Omental fat pad (tissue), 4 donors: Measurements from ENCODE around the gene GABRR1. TPM values are rescaled to one million over a fixed set of nuclear protein-coding genes. Genes with fewer than 3 reads are reported as not detected.

ENCODE experiments used
- ATAC-seq: fragments of 150-250 bp; one replicate; pipeline ENCODE4 v1.9.1; 2016; ENCODE audit warnings: mild to moderate bottlenecking, moderate library complexity; ENCODE audit not compliant: low FRiP score
- DNase-seq: peaks from one replicate; pipeline ENCODE4 v3.0.0-alpha.2; 2019; ENCODE audit warnings: low spot score
- total RNA-seq, 4 donors: library from RNA; depleted of rRNA; stranded (reverse); fragments of >200 nt; gene quantifications; one replicate each; pipeline ENCODE4 v1.1.0, GENCODE V29; 2016
- TF ChIP-seq, protein P1 (sequence below), 3 donors: fragments of 450-650 bp; IDR thresholded peaks; one replicate each; pipeline ENCODE4 v1.5.1; 2016 to 2017; ENCODE audit warnings: antibody characterized with exemption in 3 of 3, mild to moderate bottlenecking in 3 of 3, moderate library complexity in 2 of 3

GABRR1 gene
- total RNA-seq, result not detected

DNA sequence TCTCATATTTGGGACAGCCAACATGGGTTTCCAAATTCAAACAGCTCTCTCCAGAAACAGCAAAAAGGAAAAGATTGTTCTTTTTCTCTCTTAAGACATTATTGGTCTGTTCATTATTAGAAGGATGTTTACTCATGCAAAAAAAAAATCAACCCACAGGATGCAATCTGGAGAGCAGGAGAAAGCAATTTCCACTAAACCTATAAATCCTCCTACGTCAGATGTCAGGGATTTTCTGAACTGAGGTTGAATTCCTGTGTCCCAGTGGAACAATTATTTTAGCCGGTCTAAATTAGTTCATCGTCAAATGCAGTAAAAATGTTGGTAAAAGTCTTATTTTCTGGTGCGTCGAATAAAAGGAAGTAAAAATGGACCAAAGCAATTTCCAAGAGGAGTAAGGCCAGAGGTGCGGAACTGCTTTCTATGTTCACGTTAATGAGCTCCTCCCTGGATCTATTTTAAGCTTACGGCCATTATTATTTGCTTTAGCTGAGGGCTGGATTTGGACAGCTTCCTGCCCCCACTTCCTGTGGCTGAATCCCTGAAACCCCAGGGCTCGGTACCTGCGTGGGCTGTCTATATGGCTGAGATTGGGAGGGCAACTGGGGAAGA, at the start of gene GABRR1:
Gene GABRR1 (minus strand): TSS at position 60 of the 612 bp plus-strand sequence. CDS start 36 bp downstream, at position 24.
- TF ChIP-seq, protein P1, sequence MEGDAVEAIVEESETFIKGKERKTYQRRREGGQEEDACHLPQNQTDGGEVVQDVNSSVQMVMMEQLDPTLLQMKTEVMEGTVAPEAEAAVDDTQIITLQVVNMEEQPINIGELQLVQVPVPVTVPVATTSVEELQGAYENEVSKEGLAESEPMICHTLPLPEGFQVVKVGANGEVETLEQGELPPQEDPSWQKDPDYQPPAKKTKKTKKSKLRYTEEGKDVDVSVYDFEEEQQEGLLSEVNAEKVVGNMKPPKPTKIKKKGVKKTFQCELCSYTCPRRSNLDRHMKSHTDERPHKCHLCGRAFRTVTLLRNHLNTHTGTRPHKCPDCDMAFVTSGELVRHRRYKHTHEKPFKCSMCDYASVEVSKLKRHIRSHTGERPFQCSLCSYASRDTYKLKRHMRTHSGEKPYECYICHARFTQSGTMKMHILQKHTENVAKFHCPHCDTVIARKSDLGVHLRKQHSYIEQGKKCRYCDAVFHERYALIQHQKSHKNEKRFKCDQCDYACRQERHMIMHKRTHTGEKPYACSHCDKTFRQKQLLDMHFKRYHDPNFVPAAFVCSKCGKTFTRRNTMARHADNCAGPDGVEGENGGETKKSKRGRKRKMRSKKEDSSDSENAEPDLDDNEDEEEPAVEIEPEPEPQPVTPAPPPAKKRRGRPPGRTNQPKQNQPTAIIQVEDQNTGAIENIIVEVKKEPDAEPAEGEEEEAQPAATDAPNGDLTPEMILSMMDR (IDR thresholded peaks at IDR 0.05), result no peak
- no peak for DNase-seq
- ATAC-seq, result no peak

DNA sequence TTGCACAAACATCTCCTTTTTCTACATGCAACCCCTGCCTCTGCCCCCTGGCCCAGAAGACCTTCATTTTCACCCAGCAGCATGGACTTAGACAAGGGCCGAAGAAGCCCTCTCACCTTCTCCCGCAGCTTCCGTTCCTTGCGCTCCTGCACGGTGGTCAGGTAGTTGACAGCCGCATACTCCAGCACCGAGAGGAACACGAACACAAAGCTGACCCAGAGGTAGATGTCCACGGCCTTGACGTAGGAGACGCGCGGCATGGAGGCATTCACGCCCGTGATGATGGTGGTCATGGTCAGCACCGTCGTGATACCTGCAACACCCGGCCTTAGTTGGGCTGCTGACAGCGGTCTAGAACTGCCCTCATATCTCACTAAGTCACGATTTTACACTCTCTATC, 47.1 kb upstream of the GABRR1 start:
- ATAC-seq (no peak), DNase-seq (no peak)
- TF ChIP-seq, protein P1 (IDR thresholded peaks at IDR 0.05), result no peak

DNA sequence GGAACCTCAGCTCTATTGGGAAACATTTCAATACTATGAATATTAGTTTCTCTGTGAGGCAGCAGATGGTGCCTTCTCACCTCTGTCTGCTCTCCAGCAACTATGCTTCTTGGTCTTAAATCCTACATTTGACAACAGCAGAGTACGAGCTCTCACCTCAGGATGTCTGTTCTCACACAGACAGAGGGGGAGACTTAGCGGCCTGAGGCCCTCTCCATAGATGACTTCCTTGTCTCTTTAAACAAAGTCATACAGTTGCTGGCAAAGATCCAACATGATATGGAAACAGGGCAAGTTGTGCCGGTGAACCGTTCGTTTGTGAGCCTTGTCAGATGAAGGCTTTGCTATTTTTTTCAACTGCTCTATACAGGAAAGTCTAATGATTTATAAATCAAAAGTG, 43.7 kb upstream of the GABRR1 start:
- ATAC-seq (no peak), DNase-seq (no peak)
- TF ChIP-seq, protein P1 (IDR thresholded peaks at IDR 0.05), result no peak

- TF ChIP-seq, protein P1 (IDR thresholded peaks at IDR 0.05), result no peak
- ATAC-seq, result no peak
- DNase-seq, result no peak
Observed at GRCh38 chr6:89260310-89260709, 43.2 kb upstream of the GABRR1 start.

DNA sequence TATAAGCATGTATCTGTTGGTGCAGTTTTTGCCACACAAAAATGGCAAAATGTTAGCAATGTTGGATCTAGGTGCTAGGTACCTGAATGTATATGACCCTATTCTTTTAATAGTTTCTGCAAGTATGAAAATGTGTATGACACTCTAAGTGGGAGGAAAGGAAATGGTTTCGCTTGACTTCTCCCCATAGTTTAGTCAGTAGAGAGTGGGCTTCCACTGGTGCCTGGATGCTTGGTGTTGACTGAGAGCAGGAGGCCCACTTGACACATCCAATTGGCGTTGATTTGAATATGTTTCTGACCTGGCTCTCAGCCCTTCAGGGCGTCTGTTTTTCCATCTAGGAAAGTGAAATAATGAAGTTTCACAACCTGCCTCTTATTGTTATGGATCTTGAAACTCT, 41.8 kb upstream of the GABRR1 start:
- ATAC-seq (no peak), DNase-seq (no peak)
- TF ChIP-seq, protein P1 (IDR thresholded peaks at IDR 0.05), result no peak

GRCh38 chr6:89257781-89258180, 40.6 kb upstream of the GABRR1 start:
- ATAC-seq (no peak), DNase-seq (no peak)
- TF ChIP-seq, protein P1 (IDR thresholded peaks at IDR 0.05), result no peak

- TF ChIP-seq, protein P1 (IDR thresholded peaks at IDR 0.05), result no peak
Observed at GRCh38 chr6:89257346-89257745, 40.2 kb upstream of the GABRR1 start.

More at GRCh38 chr6:89257346-89257745, 40.2 kb upstream of the GABRR1 start:
- DNase-seq (no peak), ATAC-seq (no peak)
